NCI-H128 (cell line): ENCODE measurements around the gene VPS51.

Source experiments
- DNase-seq: peaks from one replicate; lab custom pipeline; 2025; ENCODE audit not compliant: unreplicated experiment; lab: John Stamatoyannopoulos, UW

VPS51 gene

DNA sequence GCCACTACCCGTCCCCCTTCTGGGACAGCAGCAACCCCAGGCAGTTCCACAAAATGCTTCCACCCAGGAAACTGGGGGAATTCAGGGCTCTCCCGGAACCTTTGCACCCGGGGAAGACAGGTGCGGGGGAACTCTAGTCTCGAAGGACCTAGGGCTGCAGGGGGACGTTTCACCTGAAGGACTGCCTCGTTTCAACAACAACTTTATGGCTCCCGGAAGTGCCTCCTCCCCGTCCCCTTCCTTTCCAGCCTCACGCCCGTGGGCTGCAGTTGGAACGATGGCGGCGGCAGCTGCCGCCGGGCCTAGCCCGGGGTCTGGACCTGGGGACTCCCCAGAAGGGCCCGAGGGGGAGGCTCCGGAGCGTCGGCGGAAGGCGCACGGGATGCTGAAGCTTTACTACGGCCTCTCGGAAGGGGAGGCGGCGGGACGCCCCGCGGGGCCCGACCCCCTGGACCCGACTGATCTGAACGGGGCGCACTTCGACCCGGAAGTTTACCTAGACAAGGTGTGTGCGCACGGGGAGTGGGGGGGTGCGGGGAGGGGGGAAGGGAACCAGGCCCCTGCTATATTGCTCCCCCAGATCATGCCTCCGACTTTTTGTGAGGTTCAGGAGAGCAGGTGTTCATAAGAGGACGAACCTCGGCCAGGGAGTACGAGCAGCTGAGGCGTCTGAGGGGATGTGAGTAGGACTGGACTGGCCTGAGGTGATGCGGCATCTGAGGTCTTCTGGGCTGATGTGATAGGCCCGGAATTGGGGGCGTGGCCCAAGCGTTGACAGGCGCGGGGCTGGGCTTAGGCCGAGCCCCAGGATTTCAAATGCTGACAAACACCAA is at the start of gene VPS51:
Gene VPS51 (plus strand): TSS at position 241 of the 833 bp plus-strand sequence. CDS start 37 bp downstream, at position 278.
- DNase-seq: peak; percentile 94

DNA sequence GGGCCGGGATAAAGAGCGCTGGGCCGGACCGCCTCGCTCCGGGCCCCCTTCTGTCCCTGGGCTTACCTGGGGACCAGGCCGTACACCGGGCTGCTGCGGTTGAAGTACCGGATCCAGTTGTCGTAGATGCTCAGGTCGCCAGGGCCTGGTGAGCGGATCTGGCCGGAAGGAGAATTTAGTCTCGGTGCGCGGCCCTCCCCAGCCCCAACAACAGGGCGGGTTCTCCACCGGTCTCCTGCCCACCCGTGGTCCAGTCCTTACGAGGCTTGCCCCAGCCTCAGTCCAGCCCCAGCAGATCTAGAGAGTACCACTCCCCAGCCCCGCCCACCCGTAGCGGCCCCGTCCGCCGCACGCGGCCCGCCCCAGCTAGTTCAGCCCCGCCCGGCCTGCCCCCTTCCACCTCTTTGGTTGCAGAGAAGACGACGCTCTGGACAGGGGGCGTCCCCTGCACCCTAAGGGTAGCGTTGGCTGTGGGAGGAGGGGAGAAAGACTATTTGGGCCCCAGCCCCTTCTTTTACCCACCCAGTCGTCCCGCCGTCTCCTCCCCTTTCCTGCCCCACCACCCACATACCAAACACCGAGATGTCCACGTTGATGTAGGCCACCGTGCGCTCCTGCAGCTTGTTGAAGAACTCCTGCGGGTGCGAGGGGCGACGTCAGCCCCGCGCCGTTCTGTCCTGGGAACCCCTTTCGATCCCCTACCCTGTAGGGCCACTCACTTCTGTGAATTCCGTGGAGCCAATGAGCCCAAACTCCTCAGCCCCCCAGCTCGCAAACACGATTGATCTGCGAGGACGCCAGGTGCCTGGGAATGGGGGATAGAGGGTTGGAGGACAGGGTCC is 48.2 kb upstream of the VPS51 start:
- DNase-seq: no peak

DNA sequence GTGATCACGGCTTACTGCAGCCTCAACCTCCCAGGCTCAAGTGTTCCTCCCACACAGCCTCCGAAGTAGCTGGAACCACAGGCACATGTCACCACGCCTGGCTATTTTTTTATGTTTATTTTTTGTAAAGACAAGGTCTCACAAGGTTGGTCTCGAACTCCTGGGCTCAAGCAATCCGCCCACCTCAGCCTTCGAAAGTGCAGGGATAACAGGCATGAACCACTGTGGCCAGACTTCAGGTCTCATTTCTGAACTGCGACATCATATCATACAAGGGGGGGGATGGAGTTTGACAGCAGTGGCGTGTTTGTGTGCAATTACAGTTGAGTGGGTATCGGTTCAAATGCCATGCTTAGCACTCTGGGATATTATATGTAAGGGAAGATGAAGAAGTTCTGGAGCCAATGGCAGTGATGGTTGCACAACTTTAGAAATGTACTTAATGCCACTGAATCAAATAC is 44.6 kb upstream of the VPS51 start:
- no peak for DNase-seq

DNA sequence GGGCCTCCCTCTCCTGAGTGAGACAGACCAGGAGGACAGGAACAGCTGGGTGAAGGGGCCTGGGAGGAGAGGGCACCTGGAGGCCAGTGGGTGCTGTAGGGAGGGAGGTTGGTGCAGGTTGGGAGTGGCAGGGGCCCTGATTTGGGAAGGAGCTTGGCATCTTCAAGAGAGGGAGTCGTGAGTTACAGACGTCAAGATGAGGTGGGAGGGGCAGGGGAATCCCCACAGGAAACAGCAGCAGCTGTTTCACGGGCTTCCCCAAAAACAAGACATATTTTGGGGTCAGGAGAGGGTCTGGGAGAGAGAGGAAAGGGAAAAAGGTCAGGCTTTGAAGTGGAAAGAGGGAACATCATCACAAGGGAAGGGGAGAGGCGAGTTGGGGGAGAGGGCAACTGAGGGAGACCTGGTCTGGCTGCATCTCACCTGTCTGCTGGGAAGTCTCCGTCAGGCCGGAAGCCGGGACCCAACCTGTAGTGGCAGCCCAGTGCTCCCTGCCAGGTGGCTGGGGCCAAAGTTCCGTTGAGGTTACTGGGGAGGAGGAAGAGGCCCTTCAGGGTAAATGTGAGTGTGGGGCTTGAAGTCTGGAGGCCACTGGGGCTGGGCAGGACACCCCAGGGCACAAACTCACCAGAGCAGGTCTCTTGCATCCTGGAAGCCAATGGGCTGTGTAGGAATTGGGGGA is 42.0 kb upstream of the VPS51 start:
- DNase-seq: no peak

DNA sequence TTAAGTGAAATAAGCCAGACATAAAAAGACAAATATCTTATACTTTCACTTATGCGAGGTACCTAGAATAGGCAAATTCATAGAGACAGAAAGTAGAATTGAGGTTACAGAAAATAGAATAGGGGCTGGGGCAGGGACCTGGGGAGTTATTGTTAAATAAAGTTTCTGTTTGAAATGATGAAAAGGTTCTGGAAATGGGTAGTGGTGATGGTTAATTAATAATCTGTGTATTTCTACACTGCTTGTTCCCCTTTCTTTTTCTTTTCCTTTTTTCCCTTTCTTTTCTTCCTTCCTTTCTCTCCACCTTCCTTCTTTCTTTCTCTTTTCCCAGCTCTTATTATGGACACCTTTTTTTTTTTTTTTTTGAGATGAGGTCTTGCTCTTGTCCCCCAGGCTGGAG is 40.5 kb upstream of the VPS51 start:
- DNase-seq: no peak

DNA sequence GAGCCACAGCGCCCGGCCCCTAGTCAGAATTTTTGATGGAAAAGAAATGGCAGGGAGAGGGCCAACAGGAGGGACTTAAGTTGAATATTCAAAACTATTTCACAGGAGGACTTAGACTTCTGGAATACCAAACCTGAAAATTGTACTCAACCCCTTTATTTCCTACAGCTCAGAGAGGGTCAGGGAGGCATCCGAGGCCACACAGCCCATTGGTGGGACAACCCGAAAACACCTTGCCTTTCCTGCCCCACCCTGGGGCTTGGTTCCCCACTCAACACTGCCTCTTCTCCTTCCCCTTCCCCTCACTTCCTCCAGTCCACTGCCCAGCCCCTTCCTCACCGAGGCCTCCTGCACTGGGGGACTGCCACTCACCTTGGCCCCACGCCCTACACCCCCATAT is 39.0 kb upstream of the VPS51 start:
- DNase-seq: no peak

DNA sequence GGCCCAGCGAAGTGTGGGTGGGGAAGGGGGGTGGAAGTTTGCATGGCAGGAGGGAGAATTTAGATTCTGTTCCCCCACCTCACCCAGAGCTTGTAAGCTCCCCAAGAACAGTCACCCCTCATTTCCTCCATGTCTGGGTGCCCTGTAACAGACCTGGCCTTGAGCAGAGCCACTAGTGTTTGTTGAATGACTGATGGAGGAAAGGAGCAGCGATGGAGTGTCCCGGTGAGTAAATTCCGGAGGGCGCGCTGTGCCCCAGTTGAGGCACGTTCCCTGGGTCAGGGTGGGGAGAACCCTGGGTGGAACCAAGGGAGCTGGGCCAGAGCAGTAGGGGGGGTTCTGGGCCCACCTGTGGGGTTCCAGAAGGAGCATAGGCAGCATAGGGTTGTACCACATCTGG is 38.5 kb upstream of the VPS51 start:
- DNase-seq: no peak

DNA sequence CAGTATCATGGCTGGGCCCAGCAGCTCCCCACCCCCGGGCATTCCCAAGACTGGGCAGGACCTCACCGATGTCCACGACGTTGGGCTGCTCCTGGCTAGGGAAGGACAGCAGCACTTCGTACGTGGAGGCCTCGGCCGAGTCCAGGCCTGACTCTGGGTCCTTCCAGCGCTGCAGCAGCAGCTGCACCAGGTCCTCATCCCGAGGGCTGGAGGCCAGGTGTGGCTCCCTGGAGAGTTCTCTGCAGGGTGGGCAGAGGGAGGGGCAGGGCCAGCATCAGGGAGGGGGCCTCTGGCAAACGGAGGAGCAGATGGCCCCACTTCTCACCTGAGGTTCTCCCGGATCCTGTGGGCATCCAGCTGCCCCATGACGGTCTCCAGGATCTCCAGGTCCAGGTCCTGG is 38.0 kb upstream of the VPS51 start:
- no peak for DNase-seq

DNA sequence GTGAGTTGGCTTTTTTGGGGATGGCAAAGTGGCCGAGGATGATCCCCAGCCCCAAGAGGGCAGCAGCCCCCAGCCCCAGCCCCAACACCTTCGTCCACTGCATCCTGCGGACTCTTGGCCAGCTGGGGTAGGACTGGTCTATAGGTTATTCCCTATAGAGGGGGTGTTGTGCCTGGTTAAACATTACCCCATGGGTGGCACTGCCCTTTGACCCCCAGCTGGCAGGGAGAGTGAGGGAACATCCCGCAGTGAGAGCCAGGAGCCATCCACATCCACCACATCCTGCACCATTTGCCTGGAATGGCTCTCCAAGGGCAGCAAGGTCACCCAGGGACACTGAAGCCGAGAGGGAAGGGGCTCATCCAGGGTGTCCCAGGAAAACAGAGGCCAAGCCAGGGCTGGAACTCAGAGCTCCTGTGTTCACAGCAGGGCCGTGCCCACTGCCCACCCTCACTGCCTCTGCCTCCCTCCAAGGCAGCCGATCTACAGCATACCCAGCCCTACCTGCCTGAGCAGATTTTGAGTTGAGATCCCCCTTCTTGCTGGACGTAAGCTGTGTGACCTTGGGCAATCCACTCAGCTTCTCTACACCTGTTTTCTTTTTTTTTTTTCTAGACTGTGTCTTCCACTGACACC is 37.5 kb upstream of the VPS51 start, which contains the start of gene NAALADL1:
Gene NAALADL1 (minus strand): TSS at position 135 of the 636 bp plus-strand sequence. CDS start 32 bp downstream, at position 103.
- DNase-seq: no peak

DNA sequence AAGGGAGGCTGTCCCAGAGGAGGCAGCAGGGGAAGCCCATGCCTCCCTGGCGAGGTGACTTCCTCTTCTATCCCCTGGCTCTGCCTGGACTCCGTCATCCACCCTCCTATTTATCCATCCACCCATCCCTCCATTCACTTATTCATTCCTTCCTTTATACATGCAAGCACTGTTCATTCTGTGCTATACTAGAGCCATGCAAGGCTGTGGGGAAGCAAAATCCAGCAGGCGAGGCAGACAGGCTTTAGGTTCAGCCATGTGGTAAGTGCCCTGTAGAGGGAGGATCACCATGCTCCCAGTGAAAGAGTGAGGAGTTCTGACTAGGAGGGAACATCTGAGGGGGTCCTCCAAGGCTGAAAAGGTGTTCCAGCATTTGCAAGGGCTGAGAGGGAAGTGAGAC is 36.5 kb upstream of the VPS51 start:
- DNase-seq: no peak

DNA sequence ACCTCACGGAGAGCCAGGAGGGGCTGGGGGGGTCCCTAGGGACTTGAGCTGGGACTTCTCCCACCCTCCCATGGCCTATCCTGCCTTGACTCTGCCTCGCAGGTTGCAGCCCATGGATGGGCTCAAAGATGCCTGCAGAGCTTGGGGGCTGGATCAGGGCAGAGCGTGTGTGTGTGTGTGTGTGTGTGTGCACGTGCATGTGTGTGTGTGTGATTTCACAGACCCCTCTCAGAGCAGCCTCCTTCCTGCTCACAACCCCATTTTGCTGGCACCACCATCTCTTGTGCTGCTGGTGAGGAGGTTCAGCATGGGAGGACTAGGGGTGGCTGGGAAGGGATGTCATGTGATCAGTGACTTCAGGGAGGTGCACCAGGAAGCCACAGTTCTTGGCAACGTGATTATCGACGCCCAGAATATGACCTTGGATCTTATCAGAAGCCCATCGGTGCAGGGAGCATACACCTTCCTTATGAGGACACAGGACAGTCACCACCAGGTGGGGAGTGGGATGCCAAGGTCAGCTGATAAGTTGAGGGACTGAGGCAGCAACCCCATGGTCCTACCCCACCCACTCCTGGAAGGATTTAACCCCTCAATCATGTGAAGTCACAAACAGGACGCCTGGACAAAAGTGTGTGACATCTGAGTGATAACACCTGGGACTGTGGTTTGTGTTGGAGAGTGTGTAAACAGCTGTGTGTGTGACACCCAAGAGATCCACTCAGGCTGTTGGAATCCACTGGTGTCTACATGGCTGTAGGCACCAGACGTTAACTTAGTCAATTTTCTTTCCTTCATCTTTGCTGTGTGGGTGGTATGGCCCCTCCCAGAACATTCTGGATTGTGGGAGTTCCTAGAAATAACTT is 35.8 kb upstream of the VPS51 start:
- no peak for DNase-seq

DNA sequence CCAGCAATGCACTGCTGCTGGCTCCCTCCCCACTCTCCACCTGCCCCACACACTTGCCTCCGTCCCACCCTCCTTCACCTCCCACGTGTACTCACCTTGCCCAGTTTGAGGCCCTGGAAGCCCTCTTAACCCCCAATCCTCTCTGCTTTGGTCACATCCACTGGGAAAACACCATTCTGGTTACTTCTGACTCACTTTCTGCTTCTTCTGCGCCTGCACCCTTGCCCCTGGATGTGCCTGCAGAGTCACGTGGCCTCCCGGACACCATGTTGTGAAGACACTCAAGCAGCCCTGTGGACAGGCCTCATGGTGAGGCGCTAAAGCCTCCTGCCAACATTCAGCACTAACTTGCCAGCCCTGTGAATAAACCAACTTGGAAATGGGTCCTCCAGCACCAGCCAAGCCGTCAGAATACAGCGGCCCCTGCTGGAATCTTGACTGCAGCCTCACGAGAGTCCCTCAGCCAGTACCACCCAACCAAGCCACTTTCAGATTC is 35.1 kb upstream of the VPS51 start:
- DNase-seq: no peak

DNA sequence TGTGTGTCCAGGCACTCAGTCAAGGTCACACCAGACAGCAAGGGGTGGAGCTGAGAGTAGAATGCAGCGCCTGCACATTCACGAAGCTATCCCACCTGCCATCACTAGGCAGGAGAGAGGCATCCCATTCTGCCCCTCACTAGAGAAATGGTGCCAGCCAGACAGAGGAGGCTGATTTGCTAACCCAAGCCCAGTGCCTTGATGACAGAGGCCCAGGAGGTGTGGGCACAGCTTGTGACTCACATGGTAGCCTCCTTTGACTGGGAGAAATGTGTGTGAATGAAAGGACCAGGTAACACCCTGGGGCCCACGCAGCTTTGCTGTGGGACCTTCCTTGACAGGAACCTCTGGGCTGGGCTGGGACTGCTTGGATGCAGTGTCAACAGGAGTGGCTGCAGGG is 32.5 kb upstream of the VPS51 start:
- no peak for DNase-seq

DNA sequence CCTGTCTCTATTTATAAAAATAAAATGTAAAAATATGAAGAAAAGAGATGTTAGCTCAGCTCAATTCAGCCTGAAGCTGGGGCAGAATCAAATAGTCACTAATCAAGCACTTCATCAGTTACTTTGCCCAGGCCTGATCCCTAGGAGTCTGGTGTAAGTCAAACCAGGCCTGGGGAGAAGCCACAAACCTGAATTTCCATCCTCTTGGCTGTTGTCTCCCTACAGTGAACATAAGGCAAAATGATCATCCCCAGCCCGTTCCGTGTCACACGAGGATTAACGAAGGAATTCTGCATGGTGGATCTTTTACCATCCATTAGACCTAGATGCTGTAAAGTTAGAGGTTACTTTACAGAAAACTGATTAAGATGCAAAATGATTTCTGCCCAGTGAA is 31.2 kb upstream of the VPS51 start:
- DNase-seq: no peak

DNA sequence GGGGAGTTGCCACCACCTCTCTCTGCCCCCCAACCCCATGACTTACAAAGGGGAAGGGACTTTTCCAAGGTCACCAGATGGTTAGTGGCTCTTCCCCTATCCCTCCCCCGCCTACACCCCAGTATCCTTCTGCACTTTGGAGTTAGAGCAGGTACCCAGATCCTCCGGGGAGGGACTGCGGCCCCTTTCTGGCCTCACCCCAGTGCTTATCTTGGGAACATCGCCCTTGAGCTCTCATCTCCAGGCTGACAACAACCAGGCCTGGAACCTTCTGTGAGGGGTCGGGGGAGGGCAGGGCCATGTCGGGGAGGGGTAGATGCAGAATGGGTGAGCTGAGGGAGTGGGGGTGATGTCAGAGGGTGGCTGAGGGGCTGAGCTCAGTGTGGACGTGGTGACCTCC is 30.2 kb upstream of the VPS51 start:
- no peak for DNase-seq

DNA sequence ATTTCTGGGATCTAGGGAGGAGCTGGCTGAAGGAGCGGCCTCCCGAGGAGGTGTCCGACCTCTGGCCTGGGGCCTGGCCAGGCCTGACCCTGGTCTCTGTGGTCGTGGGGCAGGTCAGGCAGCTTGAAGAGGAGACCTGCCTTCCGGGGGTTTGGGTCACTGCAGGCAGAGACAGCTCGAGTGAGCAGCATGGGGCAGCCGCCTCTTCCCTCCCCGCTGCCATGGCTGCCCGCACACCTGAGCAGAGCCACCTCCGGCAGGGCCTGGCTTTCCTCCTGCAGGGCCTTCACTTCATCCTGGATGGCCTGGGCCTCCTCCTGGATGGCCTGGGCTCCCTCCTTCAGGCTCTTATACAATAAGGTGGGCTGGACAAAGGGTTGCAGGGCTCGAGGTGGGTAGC is 29.7 kb upstream of the VPS51 start:
- no peak for DNase-seq

DNA sequence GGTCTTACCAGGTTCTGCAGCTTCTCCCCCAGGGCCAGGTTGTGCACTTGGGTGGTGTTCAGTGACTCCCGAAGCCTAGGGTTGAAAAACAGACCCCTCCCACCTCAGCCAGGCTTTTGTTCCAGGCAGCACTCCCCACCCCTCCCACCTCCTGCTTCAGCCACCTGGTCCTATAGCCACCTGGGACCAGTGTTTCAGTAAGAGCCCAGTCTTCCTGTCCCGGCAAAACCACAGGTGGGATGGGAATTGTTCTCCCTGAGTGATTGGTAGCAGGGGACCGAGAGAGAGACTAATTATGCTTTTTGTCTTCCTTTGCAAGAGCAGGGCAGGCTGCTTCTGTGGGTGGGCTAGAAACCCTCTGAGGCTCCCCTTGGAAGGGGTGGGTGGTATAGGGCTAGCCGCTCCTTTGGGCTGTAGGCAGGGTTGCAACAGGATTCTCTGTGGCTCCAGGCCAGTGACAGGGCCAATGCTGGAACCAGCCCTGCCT is 29.2 kb upstream of the VPS51 start:
- peak; percentile 44 for DNase-seq

DNA sequence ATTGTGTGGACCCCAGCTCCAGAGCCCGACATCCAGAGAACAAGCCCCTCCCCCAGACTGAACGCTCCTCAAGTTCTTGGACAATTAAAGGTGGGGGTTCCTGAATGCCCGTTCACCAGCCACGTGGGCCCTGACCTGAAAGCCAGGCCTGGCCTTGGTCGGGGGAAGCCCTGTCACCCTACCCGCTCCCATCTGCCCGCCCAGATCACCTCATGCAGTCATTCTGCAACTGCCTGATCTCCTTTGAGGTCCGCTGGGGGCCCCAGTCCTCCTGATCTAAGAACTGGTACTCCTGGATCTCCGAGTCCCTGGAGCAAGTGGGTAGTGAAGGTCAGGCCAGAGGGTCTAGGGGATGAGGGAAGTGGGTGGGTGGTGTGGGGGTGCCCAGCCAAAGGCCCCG is 28.6 kb upstream of the VPS51 start:
- no peak for DNase-seq

DNA sequence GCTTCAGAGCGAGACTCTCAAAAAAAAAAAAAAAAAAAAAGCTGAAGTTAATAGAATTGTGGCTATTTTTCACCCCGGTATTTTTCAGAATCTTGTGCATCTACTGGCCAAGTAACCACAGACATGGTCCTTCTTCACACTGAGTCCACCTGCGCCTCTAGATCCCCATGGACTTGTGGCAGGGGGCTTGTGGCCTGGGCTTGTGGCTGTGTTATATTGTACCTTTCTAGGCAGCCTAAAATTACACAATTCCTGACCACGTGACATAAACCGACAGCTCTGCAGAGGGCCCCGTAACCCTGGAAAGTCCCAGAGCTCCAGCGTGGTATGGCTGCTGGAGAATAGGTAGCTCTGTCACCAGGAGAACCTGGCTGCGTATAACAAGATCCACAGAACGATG is 26.8 kb upstream of the VPS51 start:
- DNase-seq: no peak
